HFF-Myc (cell line): ENCODE measurements around the gene SPI1.
A peak's percentile ranks its signal among the peaks of the same experiment; 100 is the strongest.

Experiments used
- DNase-seq: peaks from one replicate; pipeline ENCODE4 v3.0.0-alpha.2; 2011; ENCODE audit warnings: low read depth; ENCODE audit errors: extremely low read depth
- H3K4me3 ChIP-seq: replicated peaks from 2 replicates; pipeline ENCODE4 v1.5.1; 2011; ENCODE audit warnings: low read depth, mild to moderate bottlenecking, control low read depth, low read length
- TF ChIP-seq, protein P1 (sequence below): IDR thresholded peaks from 2 replicates; pipeline ENCODE4 v1.5.1; 2012; ENCODE audit warnings: mild to moderate bottlenecking, low read depth, low read length, control low read depth; ENCODE audit errors: missing control alignments

Gene SPI1

DNA sequence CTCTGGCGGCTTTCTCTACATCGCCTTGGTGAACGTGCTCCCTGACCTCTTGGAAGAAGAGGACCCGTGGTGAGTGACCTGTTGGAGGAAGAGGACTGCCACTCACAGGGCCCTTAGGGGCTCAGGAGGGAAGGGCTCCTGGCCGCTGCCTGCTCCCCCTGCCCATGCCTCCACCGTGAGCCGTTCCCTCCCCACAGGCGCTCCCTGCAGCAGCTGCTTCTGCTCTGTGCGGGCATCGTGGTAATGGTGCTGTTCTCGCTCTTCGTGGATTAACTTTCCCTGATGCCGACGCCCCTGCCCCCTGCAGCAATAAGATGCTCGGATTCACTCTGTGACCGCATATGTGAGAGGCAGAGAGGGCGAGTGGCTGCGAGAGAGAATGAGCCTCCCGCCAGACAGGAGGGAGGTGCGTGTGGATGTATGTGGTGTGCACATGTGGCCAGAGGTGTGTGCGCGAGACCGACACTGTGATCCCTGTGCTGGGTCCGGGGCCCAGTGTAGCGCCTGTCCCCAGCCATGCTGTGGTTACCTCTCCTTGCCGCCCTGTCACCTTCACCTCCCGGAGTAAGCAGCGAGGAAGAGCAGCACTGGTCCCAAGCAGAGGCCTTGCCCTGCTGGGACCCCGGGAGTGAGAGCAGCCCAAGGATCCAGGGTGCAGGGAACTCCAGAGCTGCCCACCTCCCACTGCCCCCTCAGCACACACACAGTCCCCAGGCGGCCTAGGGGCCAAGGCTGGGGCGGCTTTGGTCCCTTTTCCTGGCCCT lies 36.9 kb upstream of the SPI1 start:
- H3K4me3 ChIP-seq, result 0 out of 2 replicates have a peak overlapping the region, but pooled peaks have one; percentile 7
- no peak for DNase-seq
- TF ChIP-seq, protein P1, sequence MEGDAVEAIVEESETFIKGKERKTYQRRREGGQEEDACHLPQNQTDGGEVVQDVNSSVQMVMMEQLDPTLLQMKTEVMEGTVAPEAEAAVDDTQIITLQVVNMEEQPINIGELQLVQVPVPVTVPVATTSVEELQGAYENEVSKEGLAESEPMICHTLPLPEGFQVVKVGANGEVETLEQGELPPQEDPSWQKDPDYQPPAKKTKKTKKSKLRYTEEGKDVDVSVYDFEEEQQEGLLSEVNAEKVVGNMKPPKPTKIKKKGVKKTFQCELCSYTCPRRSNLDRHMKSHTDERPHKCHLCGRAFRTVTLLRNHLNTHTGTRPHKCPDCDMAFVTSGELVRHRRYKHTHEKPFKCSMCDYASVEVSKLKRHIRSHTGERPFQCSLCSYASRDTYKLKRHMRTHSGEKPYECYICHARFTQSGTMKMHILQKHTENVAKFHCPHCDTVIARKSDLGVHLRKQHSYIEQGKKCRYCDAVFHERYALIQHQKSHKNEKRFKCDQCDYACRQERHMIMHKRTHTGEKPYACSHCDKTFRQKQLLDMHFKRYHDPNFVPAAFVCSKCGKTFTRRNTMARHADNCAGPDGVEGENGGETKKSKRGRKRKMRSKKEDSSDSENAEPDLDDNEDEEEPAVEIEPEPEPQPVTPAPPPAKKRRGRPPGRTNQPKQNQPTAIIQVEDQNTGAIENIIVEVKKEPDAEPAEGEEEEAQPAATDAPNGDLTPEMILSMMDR, result no peak

DNA sequence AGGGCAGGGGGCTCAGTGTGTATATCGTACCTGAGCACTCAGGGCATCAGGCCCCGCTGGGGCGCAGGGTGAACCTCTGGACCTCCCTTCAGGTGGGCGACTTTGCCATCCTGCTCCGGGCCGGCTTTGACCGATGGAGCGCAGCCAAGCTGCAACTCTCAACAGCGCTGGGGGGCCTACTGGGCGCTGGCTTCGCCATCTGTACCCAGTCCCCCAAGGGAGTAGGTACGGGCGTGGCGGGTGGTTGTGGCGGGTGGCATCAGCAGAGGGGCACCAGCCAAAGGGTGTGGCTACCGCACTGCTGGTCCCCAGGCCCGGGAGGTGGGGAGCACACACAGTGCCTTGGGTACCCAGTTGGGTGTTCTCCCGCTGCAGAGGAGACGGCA lies 36.3 kb upstream of the SPI1 start:
- TF ChIP-seq, protein P1, result no peak
- DNase-seq, result no peak
- no peak overlapping the region for H3K4me3 ChIP-seq

DNA sequence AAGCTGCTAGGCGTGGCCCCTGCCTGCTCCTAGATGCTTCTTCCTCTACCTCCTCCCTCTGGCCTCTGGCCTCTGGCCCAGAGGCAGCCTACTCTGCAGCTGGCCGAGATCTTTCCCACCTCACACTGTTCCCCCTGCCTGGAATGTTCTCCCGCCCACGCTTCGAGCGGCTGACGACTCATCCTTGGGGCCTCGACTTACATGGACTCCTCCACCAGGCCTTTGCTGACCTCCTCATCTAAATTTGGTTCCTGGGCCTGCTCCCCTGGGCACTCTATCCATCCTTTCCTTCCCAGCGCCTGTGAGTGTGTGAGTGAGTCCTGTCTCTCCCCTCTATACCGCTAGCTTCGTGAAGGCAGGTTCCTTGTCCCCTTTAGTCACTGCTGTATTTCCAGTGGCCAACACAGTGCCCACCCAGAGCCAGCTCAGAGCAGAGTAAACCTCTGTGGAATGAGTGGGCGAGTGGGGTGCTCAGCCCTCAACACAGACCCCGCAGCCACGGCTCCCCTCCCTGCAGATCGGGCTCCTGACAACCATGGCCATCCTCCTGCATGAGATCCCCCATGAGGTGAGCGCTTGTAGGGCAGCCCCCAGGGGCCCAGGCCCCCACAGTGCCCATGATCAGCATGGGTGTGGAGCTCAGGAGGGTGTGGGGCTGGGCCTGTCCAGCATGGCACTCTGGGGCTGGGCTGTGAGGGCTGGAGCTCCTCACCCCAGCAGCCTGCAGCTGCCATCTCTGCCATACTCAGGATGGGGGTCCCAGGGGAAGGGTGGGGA lies 35.7 kb upstream of the SPI1 start:
- DNase-seq, result no peak
- TF ChIP-seq, protein P1, result no peak
- H3K4me3 ChIP-seq, result no peak overlapping the region

DNA sequence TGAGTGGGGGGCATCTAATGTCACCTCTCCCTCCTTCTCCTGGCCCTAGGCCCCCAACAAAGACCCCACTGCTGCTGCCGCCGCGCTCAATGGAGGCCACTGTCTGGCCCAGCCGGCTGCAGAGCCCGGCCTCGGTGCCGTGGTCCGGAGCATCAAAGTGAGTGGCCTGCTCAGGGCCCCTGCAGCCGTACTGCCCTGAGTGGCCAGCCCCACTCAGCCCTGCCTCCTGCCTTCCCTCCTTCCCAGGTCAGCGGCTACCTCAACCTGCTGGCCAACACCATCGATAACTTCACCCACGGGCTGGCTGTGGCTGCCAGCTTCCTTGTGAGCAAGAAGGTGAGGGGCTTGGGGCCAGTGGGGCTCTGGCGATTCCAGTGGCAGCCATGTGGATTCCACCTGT lies 35.0 kb upstream of the SPI1 start:
- DNase-seq, result no peak
- TF ChIP-seq, protein P1, result no peak
- no peak overlapping the region for H3K4me3 ChIP-seq

DNA sequence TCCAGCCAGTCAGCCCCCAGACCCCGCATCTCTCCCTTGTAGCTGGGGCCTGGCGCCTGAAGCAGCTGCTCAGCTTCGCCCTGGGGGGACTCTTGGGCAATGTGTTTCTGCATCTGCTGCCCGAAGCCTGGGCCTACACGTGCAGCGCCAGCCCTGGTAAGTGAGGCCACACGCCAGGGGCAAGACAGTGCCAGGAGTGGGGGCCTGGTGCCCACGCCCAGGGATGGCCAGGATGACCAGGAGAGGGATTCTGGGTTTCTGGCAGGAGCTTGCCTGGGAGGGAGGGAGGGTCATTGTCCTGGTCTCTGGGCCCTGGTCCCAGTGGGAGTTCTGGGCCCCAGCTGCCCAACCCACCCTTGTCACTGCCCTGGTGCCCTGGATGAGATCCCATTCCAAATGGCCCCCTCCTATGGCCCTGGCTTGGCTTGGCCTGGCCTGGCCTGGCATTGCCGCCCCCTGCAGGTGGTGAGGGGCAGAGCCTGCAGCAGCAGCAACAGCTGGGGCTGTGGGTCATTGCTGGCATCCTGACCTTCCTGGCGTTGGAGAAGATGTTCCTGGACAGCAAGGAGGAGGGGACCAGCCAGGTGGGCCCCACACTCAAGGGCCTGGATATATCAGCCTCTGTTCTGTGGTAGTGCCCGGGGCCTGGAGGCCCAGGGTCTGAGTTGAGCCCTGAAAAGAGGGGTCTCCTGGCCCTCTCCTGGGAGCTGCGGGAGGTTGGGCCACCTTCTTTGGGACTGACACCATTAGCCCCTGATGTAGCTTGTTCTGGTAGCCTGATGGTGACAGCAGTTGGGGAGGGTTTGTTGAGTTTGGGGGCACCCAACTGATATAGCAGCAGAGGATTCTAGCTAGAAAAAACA lies 33.8 kb upstream of the SPI1 start:
- no peak for DNase-seq
- no peak overlapping the region for H3K4me3 ChIP-seq
- TF ChIP-seq, protein P1, result peak; percentile 78

DNA sequence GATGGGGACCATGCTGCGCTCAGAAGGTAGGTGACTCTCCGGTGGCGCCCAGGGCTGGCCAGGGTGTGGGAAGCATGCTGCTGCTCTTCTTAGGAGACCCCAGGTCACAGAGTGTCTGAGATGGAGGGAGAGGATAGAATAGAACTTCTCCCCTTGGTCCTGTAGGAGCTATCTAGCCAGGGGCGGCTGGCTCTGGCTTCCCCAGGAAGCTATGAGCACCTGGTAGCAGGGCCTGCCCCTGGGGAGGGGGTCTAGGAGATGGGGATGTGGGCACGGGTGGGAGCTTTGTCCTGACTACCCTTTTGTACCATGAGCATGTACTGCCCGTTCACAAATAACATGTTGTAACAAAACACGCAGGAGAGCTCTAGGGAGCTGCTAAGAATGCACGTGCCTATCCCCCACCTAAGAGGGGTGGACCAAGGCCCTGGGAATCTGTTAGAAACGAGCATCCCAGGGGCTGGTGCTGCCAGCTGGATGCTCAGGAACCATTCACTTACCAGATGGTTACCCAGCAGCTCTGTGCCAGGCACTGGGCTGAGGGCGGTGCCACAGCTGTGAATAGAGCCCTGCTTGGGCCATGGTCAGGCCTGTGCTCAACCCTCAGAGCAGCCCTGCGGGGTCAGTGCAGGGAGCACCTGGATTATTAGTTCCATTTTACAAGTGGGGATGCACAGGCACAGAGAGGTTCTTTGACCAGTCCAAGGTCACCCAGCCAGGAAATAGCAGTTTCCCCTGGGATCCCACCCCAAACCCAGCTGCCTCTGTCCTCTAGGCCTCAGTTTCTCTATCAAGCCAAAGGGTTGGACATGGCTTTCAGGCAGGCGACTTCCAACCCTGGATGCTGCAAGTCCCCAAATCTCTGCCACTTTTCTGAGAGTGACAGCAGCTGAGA lies 32.3 kb upstream of the SPI1 start:
- TF ChIP-seq, protein P1, result no peak
- no peak for DNase-seq
- H3K4me3 ChIP-seq, result peak overlapping the region; percentile 75
